GM21447 (cell line): ENCODE data around the gene NUP133.
"Not testable (repeated sequence)": the region's sequence is repeated elsewhere in the genome, so short reads cannot be mapped to it uniquely, and the experiment has no call there.

Experiments
- ATAC-seq: cut with Tn5 transposase; IDR thresholded peaks from one replicate; pipeline ENCODE4 v1.9.1; 2021; ENCODE audit not compliant: unreplicated experiment

Gene NUP133

GRCh38 chr1:229420224-229420623 is 87.9 kb downstream of the NUP133 start:
- ATAC-seq, result no peak

GRCh38 chr1:229418586-229418985 is 89.6 kb downstream of the NUP133 start:
- ATAC-seq, result not testable (repeated sequence)

GRCh38 chr1:229412810-229413209 is 95.3 kb downstream of the NUP133 start:
- ATAC-seq, result not testable (repeated sequence)

GRCh38 chr1:229412056-229412455 is 96.1 kb downstream of the NUP133 start:
- no peak for ATAC-seq

- no peak for ATAC-seq
Measured at GRCh38 chr1:229411434-229412055, 96.6 kb downstream of the NUP133 start.

GRCh38 chr1:229410692-229411433 is 97.3 kb downstream of the NUP133 start:
- no peak for ATAC-seq

GRCh38 chr1:229410370-229410691 is 97.8 kb downstream of the NUP133 start:
- ATAC-seq, result no peak

- ATAC-seq, result no peak
Measured at GRCh38 chr1:229409616-229410369, 98.3 kb downstream of the NUP133 start.

GRCh38 chr1:229408458-229409037 is 99.6 kb downstream of the NUP133 start:
- ATAC-seq, result no peak

GRCh38 chr1:229407206-229408026 is 100.7 kb downstream of the NUP133 start:
- ATAC-seq, result no peak

- ATAC-seq, result no peak
Measured at GRCh38 chr1:229406798-229407197, 101.3 kb downstream of the NUP133 start.

GRCh38 chr1:229403573-229403972 is 104.6 kb downstream of the NUP133 start:
- ATAC-seq, result no peak

GRCh38 chr1:229402993-229403392 is 105.1 kb downstream of the NUP133 start:
- no peak for ATAC-seq

- not testable (repeated sequence) for ATAC-seq
Measured at GRCh38 chr1:229402329-229402728, 105.8 kb downstream of the NUP133 start.

GRCh38 chr1:229397762-229398161 is 110.4 kb downstream of the NUP133 start:
- no peak for ATAC-seq

GRCh38 chr1:229396585-229397206 is 111.4 kb downstream of the NUP133 start:
- no peak for ATAC-seq

- ATAC-seq, result not testable (repeated sequence)
Measured at GRCh38 chr1:229394517-229394916, 113.6 kb downstream of the NUP133 start.

- ATAC-seq, result no peak
Measured at GRCh38 chr1:229392936-229393335, 115.2 kb downstream of the NUP133 start.
